Liver (tissue), 9 donors: ENCODE measurements around the gene PRELID1. TPM values are rescaled to one million over a fixed set of nuclear protein-coding genes. Genes with fewer than 3 reads are reported as not detected.
A peak's percentile ranks its signal among the peaks of the same experiment; 100 is the strongest.

Experiments used
- DNase-seq: peaks from one replicate; pipeline ENCODE4 v3.0.0-alpha.2; 2017; ENCODE audit warnings: low spot score
- H3K27ac ChIP-seq, 2 donors: one replicate each; pipeline ENCODE4 v1.7.0; 2013; ENCODE audit warnings: inconsistent platforms in 2 of 2, low read length in 2 of 2, control low read depth in 1 of 2, low read depth in 1 of 2, mild to moderate bottlenecking in 1 of 2
- H3K27me3 ChIP-seq, 4 donors: one replicate each; pipeline versions ENCODE4 v1.6.1 to v1.7.0; 2013; ENCODE audit warnings: low read length in 3 of 4, inconsistent platforms in 1 of 4, mild to moderate bottlenecking in 1 of 4, moderate library complexity in 1 of 4; ENCODE audit not compliant: control insufficient read depth in 4 of 4, insufficient read depth in 4 of 4
- H3K36me3 ChIP-seq, 4 donors: one replicate each; pipeline versions ENCODE4 v1.6.1 to v1.7.0; 2013; ENCODE audit warnings: low read length in 3 of 4, mild to moderate bottlenecking in 3 of 4, low read depth in 1 of 4, moderate library complexity in 1 of 4; ENCODE audit not compliant: control insufficient read depth in 4 of 4, insufficient read depth in 3 of 4
- H3K4me1 ChIP-seq, 4 donors: one replicate each; pipeline versions ENCODE4 v1.6.1 to v1.7.0; 2013; ENCODE audit warnings: low read length in 3 of 4, mild to moderate bottlenecking in 3 of 4, moderate library complexity in 1 of 4; ENCODE audit not compliant: control insufficient read depth in 4 of 4, insufficient read depth in 4 of 4
- H3K4me3 ChIP-seq, 3 donors: one replicate each; pipeline versions ENCODE4 v1.6.1 to v1.7.0; 2013; ENCODE audit warnings: low read length in 3 of 3, control low read depth in 1 of 3, low read depth in 1 of 3, mild to moderate bottlenecking in 1 of 3
- H3K9ac ChIP-seq, 2 donors: one replicate each; pipeline ENCODE4 v1.7.0; 2013; ENCODE audit warnings: low read length in 2 of 2, mild to moderate bottlenecking in 2 of 2, moderate library complexity in 2 of 2, control low read depth in 1 of 2, low read depth in 1 of 2
- H3K9me3 ChIP-seq, 4 donors: one replicate each; pipeline versions ENCODE4 v1.6.1 to v1.7.0; 2013; ENCODE audit warnings: low read length in 3 of 4; ENCODE audit not compliant: control insufficient read depth in 4 of 4
- CTCF ChIP-seq: fragments of 150-350 bp; IDR thresholded peaks from 2 replicates; pipeline ENCODE4 v1.5.1; 2017; ENCODE audit warnings: improper control_type of control experiment, low read depth, low read length; ENCODE audit not compliant: missing input control
- EGR1 ChIP-seq, 2 donors: IDR thresholded peaks; 2 replicates each; pipeline ENCODE4 v1.6.1; 2016 to 2018; ENCODE audit warnings: antibody characterized with exemption in 2 of 2, low read depth in 2 of 2
- GABPA ChIP-seq, 2 donors: IDR thresholded peaks in 1 of 2; conservative IDR thresholded peaks in 1 of 2; 2 replicates each; pipeline ENCODE4 v1.6.1; 2016; ENCODE audit warnings: antibody characterized with exemption in 2 of 2, mild to moderate bottlenecking in 1 of 2, moderate library complexity in 1 of 2
- HNF4A ChIP-seq, 2 donors: conservative IDR thresholded peaks; 2 replicates each; pipeline ENCODE4 v1.6.1; 2016; ENCODE audit warnings: antibody characterized with exemption in 2 of 2, mild to moderate bottlenecking in 2 of 2
- MAX ChIP-seq: IDR thresholded peaks from 2 replicates; pipeline ENCODE4 v1.6.1; 2016; ENCODE audit warnings: antibody characterized with exemption
- REST ChIP-seq: IDR thresholded peaks from 2 replicates; pipeline ENCODE4 v1.6.1; 2016; ENCODE audit warnings: antibody characterized with exemption, mild to moderate bottlenecking
- RXRA ChIP-seq, 2 donors: IDR thresholded peaks; 2 replicates each; pipeline ENCODE4 v1.6.1; 2017 to 2018; ENCODE audit warnings: antibody characterized with exemption in 2 of 2, mild to moderate bottlenecking in 1 of 2
- TAF1 ChIP-seq: conservative IDR thresholded peaks from 2 replicates; pipeline ENCODE4 v1.6.1; 2016; ENCODE audit warnings: antibody characterized with exemption, mild to moderate bottlenecking
- ZBTB33 ChIP-seq: IDR thresholded peaks from 2 replicates; pipeline ENCODE4 v1.6.1; 2016; ENCODE audit warnings: antibody characterized with exemption
- WGBS: extraction: QIAGEN DNeasy Blood & Tissue Kit; methylation state at CpG from one replicate; pipeline ENCODE4 v1.1.7; 2013; 5-methylcytosine and 5-hydroxymethylcytosine counted together
- polyA plus RNA-seq, 2 donors: library from polyadenylated mRNA; stranded (reverse) in 1 of 2; unstranded in 1 of 2; fragments of 200-250 nt in 1 of 2; fragments of >200 nt in 1 of 2; fragmentation: Nextera tagmentation in 1 of 2; extraction: Ambion mirVana in 1 of 2; gene quantifications; one replicate each; pipeline versions ENCODE4 v1.2.1 to v1.2.3, GENCODE V29; 2013 to 2015
- total RNA-seq, 2 donors: library from RNA; depleted of rRNA; stranded (reverse); fragments of >200 nt; gene quantifications; one replicate each; pipeline ENCODE4 v1.2.3, GENCODE V29; 2014
- donor health status: healthy.
- donor health status: healthy.
- donor health status: healthy.
- donor health status: healthy.
- donor health status: healthy.

The PRELID1 gene
- total and polyA plus RNA-seq, 4 donors, result 47.9 to 200 (median 85.3) TPM

GRCh38 chr5:177306674-177307543 lies 3.3 kb downstream of the PRELID1 start:
- Histone ChIP-seq H3K9me3 (no peaks in the 10 kb centered on the region), H3K4me1 (peaks cover 13 to 38% (median 25%) of the 10 kb centered on the region in 4 donors), H3K27ac (peak overlapping the region; percentile 40 to 45), H3K4me3 (no peak overlapping the region), H3K36me3 (peaks cover 6 to 16% (median 11%) of the 10 kb centered on the region in 4 donors), H3K27me3 (no peaks in the 10 kb centered on the region), H3K9ac (peak overlapping the region in 1 of 2 donors; percentile 12)
- 83% methylated on average over 15 of the region's 15 CpGs for WGBS
- no peak for DNase-seq
- no peak for TF ChIP-seq HNF4A (conservative IDR thresholded peaks at IDR 0.05)
- TF ChIP-seq RXRA (IDR thresholded peaks at IDR 0.05), result no peak
- peak in 1 of 2 donors; percentile 13 for TF ChIP-seq EGR1 (IDR thresholded peaks at IDR 0.05; ENCODE audit: low read depth in 2 of 2)
- TF ChIP-seq MAX, result peak; percentile 27
- TF ChIP-seq TAF1, result no peak
- no peak for TF ChIP-seq ZBTB33
- TF ChIP-seq REST, result no peak
- no peak for TF ChIP-seq CTCF
- TF ChIP-seq GABPA (IDR thresholded peaks at IDR 0.05 in 1 of 2, conservative IDR thresholded peaks at IDR 0.05 in 1 of 2), result no peak

GRCh38 chr5:177307544-177308363 lies 4.2 kb downstream of the PRELID1 start:
- WGBS, result 89% methylated on average over 43 of the region's 43 CpGs
- no peak overlapping the region for H3K4me3 ChIP-seq
- peak overlapping the region; percentile 40 to 45 for H3K27ac ChIP-seq
- no peak for DNase-seq
- H3K4me1 ChIP-seq, result peaks cover 10 to 37% (median 23%) of the 10 kb centered on the region in 4 donors
- peaks cover 6 to 16% (median 11%) of the 10 kb centered on the region in 4 donors for H3K36me3 ChIP-seq
- no peaks in the 10 kb centered on the region for H3K27me3 ChIP-seq
- H3K9me3 ChIP-seq, result no peaks in the 10 kb centered on the region
- H3K9ac ChIP-seq, result peak overlapping the region in 1 of 2 donors; percentile 12
- TF ChIP-seq ZBTB33 (no peak), RXRA (IDR thresholded peaks at IDR 0.05) (no peak)
